ENCODE measurements around the gene TMPRSS5. TPM values are rescaled to one million over a fixed set of nuclear protein-coding genes. Genes with fewer than 3 reads are reported as not detected.

The TMPRSS5 gene
- total RNA-seq: 6.5 and 8.6 TPM in 2 replicates
- long read RNA-seq, partial matches to known transcripts: 0 of 2 reads
- long read RNA-seq, other reads (novel, unspliced or antisense): 2 of 2 reads

DNA sequence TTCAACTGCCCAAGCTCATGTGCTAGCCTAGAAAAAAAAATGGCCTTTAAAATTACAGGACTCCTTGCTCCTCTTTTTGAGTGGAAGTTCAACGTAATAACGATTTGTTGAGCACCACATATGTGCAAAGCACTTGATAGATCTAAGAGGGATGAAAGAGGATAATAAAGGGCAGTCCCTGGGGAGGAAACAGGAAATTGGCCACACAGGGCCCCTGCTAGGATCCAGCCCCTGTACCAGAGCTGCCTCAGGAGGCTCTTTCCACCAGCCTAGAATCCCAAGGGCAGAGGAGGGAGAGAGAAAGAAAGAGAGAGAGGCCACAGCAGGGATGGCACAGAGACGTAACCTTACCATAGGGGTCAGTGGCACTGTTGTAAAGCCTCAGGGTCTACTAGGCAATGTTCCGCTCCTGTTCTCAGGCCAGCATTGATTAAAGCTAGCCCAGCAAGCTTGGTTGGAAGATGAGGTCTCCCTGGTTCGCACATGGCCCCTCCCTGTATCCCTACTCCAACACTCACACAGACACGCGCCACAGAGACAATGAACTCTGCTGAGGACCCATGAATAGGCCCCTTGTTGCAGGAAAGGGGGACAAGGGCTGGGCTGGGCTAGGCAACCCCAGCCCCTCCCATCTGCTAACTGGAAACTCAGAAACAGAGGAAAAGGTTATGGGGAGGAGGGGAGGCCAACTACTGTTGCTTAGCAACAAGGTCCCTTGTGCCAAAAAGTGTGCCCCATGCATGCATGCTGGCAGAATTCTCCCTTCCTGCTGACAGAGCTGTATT, at the start of gene TMPRSS5:
TSS of gene TMPRSS5 (minus strand) at position 438 of the 785 bp plus-strand sequence. CDS start at position 354, 84 bp downstream.
- H3K36me3 Mint-ChIP-seq (ENCODE audit: low read depth): peaks cover 50% of the 10 kb centered on the region
- peaks cover 28% of the 10 kb centered on the region for H3K9me3 Mint-ChIP-seq
- H3K4me1 Mint-ChIP-seq: peaks cover 37% of the 10 kb centered on the region
- peaks cover 33% of the 10 kb centered on the region for H3K27me3 Mint-ChIP-seq (ENCODE audit: low read depth)
- DNase-seq (ENCODE audit: low read depth, low spot score): peak; percentile 58
- H3K27ac Mint-ChIP-seq (ENCODE audit: unreplicated experiment): peak within 1 kb of the TSS; percentile 97
- H3K4me3 Mint-ChIP-seq: peak within 1 kb of the TSS; percentile 77
- no peak for TF ChIP-seq CTCF (conservative IDR thresholded peaks at IDR 0.05)

DNA sequence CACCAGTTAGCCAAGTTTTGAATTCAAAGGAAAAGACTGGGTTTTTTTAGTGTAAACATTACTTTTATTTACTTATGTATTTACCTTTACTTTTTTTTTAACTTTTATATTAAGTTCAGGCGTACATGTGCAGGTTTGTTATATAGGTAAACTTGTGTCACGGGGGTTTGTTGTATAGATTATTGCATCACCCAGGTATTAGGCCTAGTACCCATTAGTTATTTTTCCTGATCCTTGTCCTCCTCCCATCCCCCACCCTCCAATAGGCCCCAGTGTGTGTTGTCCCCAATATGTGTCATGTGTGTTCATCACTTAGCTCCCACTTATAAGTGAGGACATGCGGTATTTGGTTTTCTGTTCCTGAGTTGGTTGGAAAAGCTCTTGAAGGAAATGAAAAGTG, 46.8 kb upstream of the TMPRSS5 start:
- H3K36me3 Mint-ChIP-seq (ENCODE audit: low read depth): peaks cover 12% of the 10 kb centered on the region
- H3K27ac Mint-ChIP-seq (ENCODE audit: unreplicated experiment): no peak overlapping the region
- H3K27me3 Mint-ChIP-seq (ENCODE audit: low read depth): no peaks in the 10 kb centered on the region
- no peaks in the 10 kb centered on the region for H3K9me3 Mint-ChIP-seq
- H3K4me3 Mint-ChIP-seq: no peak overlapping the region
- H3K4me1 Mint-ChIP-seq: no peaks in the 10 kb centered on the region
- no peak for DNase-seq (ENCODE audit: low read depth, low spot score)
- no peak for TF ChIP-seq CTCF (conservative IDR thresholded peaks at IDR 0.05)

DNA sequence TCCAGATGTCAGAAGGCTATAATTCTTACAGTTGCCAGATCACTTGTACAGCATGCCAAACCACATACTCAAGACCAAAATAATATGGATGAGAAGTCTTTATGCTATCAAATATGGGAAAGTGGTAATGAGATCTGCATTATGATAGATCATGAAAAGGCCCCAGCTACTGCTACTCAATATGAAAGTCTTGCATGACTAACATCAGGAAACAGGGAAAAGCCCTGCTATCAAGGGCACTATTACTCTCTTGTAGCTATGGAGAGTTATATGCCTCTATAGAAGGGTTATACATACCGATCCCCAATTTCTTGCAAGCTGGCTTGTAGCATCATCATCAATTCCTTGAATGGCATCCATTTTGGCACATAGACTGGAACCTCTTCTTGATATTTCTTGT, 30.2 kb upstream of the TMPRSS5 start:
- DNase-seq (ENCODE audit: low read depth, low spot score): no peak
- no peak overlapping the region for H3K27ac Mint-ChIP-seq (ENCODE audit: unreplicated experiment)
- TF ChIP-seq CTCF (conservative IDR thresholded peaks at IDR 0.05): no peak
- no peaks in the 10 kb centered on the region for H3K27me3 Mint-ChIP-seq (ENCODE audit: low read depth)
- H3K9me3 Mint-ChIP-seq: no peaks in the 10 kb centered on the region
- no peak overlapping the region for H3K4me3 Mint-ChIP-seq
- H3K4me1 Mint-ChIP-seq: no peaks in the 10 kb centered on the region
- H3K36me3 Mint-ChIP-seq (ENCODE audit: low read depth): peaks cover 12% of the 10 kb centered on the region

DNA sequence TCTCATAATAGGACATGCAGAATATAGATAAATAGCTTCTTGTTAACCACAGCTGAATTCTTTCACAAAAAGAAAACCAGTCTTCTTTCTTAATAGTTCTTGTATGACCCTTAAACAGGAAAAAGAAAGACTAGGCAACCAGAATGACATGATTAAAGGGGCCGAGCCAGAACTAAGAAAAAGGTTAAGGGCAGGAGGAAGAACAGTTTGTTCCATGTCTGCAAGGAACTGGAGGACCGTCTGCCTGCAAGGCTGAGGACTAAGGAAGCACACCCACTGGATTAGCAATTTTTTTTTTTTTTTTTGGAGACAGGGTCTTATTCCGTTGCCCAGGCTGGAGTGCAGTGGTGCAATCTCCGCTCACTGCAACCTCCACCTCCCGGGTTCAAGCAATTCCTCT, 26.0 kb upstream of the TMPRSS5 start:
- TF ChIP-seq CTCF (conservative IDR thresholded peaks at IDR 0.05): no peak
- Mint-ChIP-seq H3K4me1 (no peaks in the 10 kb centered on the region), H3K36me3 (ENCODE audit: low read depth) (peaks cover 7% of the 10 kb centered on the region), H3K27me3 (ENCODE audit: low read depth) (no peaks in the 10 kb centered on the region), H3K27ac (ENCODE audit: unreplicated experiment) (no peak overlapping the region), H3K4me3 (no peak overlapping the region), H3K9me3 (no peaks in the 10 kb centered on the region)
- DNase-seq (ENCODE audit: low read depth, low spot score): no peak

GRCh38 chr11:113730887-113731726, 25.0 kb upstream of the TMPRSS5 start:
- Mint-ChIP-seq H3K4me3 (no peak overlapping the region), H3K27me3 (ENCODE audit: low read depth) (no peaks in the 10 kb centered on the region)
- peak; percentile 19 for DNase-seq (ENCODE audit: low read depth, low spot score)

More at GRCh38 chr11:113730887-113731726, 25.0 kb upstream of the TMPRSS5 start:
- Mint-ChIP-seq H3K36me3 (ENCODE audit: low read depth) (peaks cover 5% of the 10 kb centered on the region), H3K9me3 (no peaks in the 10 kb centered on the region), H3K27ac (ENCODE audit: unreplicated experiment) (no peak overlapping the region), H3K4me1 (no peaks in the 10 kb centered on the region)
- peak; percentile 75 for TF ChIP-seq CTCF (conservative IDR thresholded peaks at IDR 0.05)

Measured in neural crest cell (in vitro differentiated cells).